Activated CD4-positive, alpha-beta T cell treated with anti-CD3 and anti-CD28 coated beads, Interleukin-2, amount 10 ng/mL, durations not matched to agents 7 days and 5 days (primary cell): ENCODE results near the gene ACVRL1. TPM values are rescaled to one million over a fixed set of nuclear protein-coding genes. Genes with fewer than 3 reads are reported as not detected.

Source experiments
- CTCF ChIA-PET: fragments of 350-600 bp; sonication (Branson Sonifier 250); formaldehyde crosslinking; loops from one replicate; lab custom pipeline; 2021; ENCODE audit warnings: antibody characterized with exemption; lab: Charles Lee
- POLR2A ChIA-PET: fragments of 350-600 bp; sonication (Branson Sonifier 250); formaldehyde crosslinking; loops from one replicate; lab custom pipeline; 2021; ENCODE audit warnings: antibody characterized with exemption; lab: Charles Lee
- DNase-seq: peaks from one replicate; pipeline ENCODE4 v3.0.0-alpha.2; 2020
- H3K27ac Mint-ChIP-seq: one replicate; pipeline ENCODE4 v1.8.0; 2021; ENCODE audit warnings: mild to moderate bottlenecking, moderate library complexity, mixed read lengths
- H3K27me3 Mint-ChIP-seq: one replicate; pipeline ENCODE4 v1.8.0; 2021; ENCODE audit warnings: mixed read lengths
- H3K36me3 Mint-ChIP-seq: one replicate; pipeline ENCODE4 v1.8.0; 2021; ENCODE audit warnings: low read depth, mixed read lengths
- H3K4me1 Mint-ChIP-seq: one replicate; pipeline ENCODE4 v1.8.0; 2021; ENCODE audit warnings: mixed read lengths
- H3K4me3 Mint-ChIP-seq: one replicate; pipeline ENCODE4 v1.8.0; 2021; ENCODE audit warnings: mild to moderate bottlenecking, moderate library complexity, mixed read lengths
- H3K9me3 Mint-ChIP-seq: one replicate; pipeline ENCODE4 v1.8.0; 2021; ENCODE audit warnings: mixed read lengths
- total RNA-seq, 2 experiments: library from RNA; stranded (reverse); gene quantifications; one replicate each; pipeline ENCODE4 v1.2.3, GENCODE V29; 2021

ACVRL1 gene
- total RNA-seq, 2 experiments from 2014 or later = not detected

- POLR2A ChIA-PET = no interaction called here
- Mint-ChIP-seq H3K4me1 (peaks cover 9% of the 10 kb centered on the region), H3K27ac (no peak overlapping the region), H3K9me3 (no peaks in the 10 kb centered on the region), H3K36me3 (no peaks in the 10 kb centered on the region), H3K4me3 (no peak overlapping the region), H3K27me3 (peaks cover 51% of the 10 kb centered on the region)
- CTCF ChIA-PET = interaction anchor here (1.2 kb wide), 1 partner anchor 20 kb away, joined by 3 read pairs; no protein-coding TSS in a partner anchor
- DNase-seq = no peak
These were observed 38.3 kb upstream of the ACVRL1 start for GRCh38 chr12:51868821-51869495.

DNA sequence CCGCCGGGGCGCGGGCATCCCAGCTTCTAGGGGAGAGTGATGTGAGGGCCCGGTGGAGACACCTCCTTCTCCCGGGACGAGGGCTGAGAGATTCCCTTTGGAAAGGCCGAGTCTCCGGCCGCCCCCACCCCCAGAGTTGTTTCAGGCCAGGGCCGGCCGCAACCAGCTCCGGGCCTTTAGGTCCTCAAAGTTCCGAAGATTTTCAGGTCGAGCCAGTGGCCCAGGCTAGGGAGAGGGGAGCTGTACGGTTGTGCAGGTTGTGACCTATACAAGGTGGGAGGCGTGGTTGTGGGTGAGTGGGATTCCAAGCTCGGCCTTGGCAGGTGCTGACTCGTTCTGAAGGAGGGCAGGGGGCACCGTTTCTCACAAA, 37.8 kb upstream of the ACVRL1 start:
- Mint-ChIP-seq H3K4me3 (no peak overlapping the region), H3K4me1 (peaks cover 7% of the 10 kb centered on the region), H3K27ac (no peak overlapping the region), H3K9me3 (no peaks in the 10 kb centered on the region), H3K36me3 (no peaks in the 10 kb centered on the region), H3K27me3 (peaks cover 48% of the 10 kb centered on the region)
- CTCF ChIA-PET = interaction anchor here (1.2 kb wide), 1 partner anchor 20 kb away, joined by 3 read pairs; no protein-coding TSS in a partner anchor
- no peak for DNase-seq
- POLR2A ChIA-PET = no interaction called here

GRCh38 chr12:51869931-51870330, 37.4 kb upstream of the ACVRL1 start:
- CTCF ChIA-PET = interaction anchor here (0.8 to 1.2 kb wide), 2 partner anchors 19 to 329 kb away, joined by 3 read pairs; no protein-coding TSS in a partner anchor
- Mint-ChIP-seq H3K27me3 (peaks cover 44% of the 10 kb centered on the region), H3K36me3 (no peaks in the 10 kb centered on the region), H3K27ac (no peak overlapping the region), H3K4me3 (no peak overlapping the region), H3K9me3 (no peaks in the 10 kb centered on the region), H3K4me1 (peaks cover 5% of the 10 kb centered on the region)
- POLR2A ChIA-PET = no interaction called here
- no peak for DNase-seq

GRCh38 chr12:51870504-51870903, 36.8 kb upstream of the ACVRL1 start:
- DNase-seq = no peak
- Mint-ChIP-seq H3K4me1 (peaks cover 5% of the 10 kb centered on the region), H3K27ac (no peak overlapping the region), H3K9me3 (no peaks in the 10 kb centered on the region), H3K36me3 (no peaks in the 10 kb centered on the region), H3K27me3 (peaks cover 39% of the 10 kb centered on the region), H3K4me3 (no peak overlapping the region)
- CTCF ChIA-PET = interaction anchor here (0.8 kb wide), 1 partner anchor 330 kb away, joined by 3 read pairs; no protein-coding TSS in a partner anchor
- POLR2A ChIA-PET = no interaction called here

DNA sequence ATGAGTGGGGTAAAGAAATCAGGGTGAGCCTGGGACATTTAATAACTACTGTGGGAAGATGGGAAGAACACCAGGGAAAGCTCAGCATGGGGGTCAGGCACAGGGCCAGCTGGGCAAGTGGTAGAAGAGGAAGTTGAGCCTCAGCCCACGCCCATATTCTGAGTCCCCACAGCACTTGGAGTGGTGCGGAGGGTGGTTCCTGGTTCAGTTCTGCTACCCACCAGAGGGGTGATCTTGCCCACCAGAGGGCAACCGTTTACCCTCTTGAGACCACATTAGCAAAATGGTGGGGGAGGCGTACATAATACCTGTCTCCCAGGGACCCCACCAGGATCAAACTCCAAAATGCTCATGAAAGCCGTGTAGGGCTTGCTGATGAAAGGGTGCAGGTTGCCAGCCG, 36.2 kb upstream of the ACVRL1 start:
- no peak for DNase-seq
- peaks cover 36% of the 10 kb centered on the region for H3K27me3 Mint-ChIP-seq
- CTCF ChIA-PET = no interaction called here
- POLR2A ChIA-PET = no interaction called here
- H3K4me1 Mint-ChIP-seq = peaks cover 5% of the 10 kb centered on the region
- H3K27ac Mint-ChIP-seq = no peak overlapping the region
- no peaks in the 10 kb centered on the region for H3K36me3 Mint-ChIP-seq
- H3K4me3 Mint-ChIP-seq = no peak overlapping the region
- no peaks in the 10 kb centered on the region for H3K9me3 Mint-ChIP-seq

GRCh38 chr12:51871918-51872688, 35.2 kb upstream of the ACVRL1 start:
- POLR2A ChIA-PET = no interaction called here
- DNase-seq = no peak
- Mint-ChIP-seq H3K9me3 (no peaks in the 10 kb centered on the region), H3K27me3 (peaks cover 36% of the 10 kb centered on the region), H3K4me3 (no peak overlapping the region), H3K27ac (no peak overlapping the region), H3K36me3 (no peaks in the 10 kb centered on the region), H3K4me1 (peaks cover 5% of the 10 kb centered on the region)
- CTCF ChIA-PET = interaction anchor here (0.7 kb wide), 2 partner anchors 14 to 291 kb away, joined by 4 read pairs; no protein-coding TSS in a partner anchor

GRCh38 chr12:51872689-51872981, 34.7 kb upstream of the ACVRL1 start:
- H3K4me3 Mint-ChIP-seq = no peak overlapping the region
- DNase-seq = no peak
- peaks cover 31% of the 10 kb centered on the region for H3K27me3 Mint-ChIP-seq
- H3K27ac Mint-ChIP-seq = no peak overlapping the region
- no peaks in the 10 kb centered on the region for H3K9me3 Mint-ChIP-seq
- peaks cover 5% of the 10 kb centered on the region for H3K4me1 Mint-ChIP-seq
- ChIA-PET POLR2A (no interaction called here), CTCF (no interaction called here)
- H3K36me3 Mint-ChIP-seq = no peaks in the 10 kb centered on the region

DNA sequence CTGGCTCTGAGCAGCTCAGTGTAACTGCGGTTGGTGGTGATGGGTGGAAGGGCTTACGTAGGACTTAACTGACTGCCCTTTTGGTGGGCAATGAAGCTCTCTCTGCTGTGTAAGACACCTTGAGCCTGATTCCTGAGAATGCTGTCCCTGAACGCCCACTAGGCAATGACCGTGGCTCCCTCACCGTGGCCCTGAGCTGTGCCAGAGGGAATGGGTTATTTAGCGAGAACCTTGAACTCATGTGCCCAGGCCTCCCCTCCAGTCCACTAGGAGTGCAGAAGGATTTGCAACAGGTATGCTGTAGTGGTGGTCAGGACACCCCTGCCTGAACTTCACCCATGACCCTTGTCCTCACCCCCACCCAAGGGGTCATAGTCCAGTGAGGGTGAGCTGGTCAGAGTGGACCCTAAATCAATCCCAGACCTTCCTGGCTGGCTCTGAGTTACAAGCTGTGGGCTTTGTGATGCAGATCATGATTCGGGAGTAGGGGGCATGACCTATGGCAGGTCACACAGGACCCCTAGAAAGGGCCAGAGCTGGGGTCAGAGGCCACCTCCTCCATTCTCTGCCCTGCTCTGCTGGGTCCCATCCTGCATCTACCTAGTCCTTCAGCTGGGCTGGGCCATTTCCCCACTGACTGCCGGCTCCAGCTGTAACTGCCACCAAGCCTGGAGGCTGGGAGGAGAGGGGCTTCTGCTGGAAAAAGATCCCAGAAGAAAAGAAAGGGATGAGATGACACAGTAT, 33.9 kb upstream of the ACVRL1 start:
- Mint-ChIP-seq H3K27ac (no peak overlapping the region), H3K27me3 (peaks cover 25% of the 10 kb centered on the region), H3K4me3 (no peak overlapping the region), H3K36me3 (no peaks in the 10 kb centered on the region), H3K9me3 (no peaks in the 10 kb centered on the region), H3K4me1 (peaks cover 5% of the 10 kb centered on the region)
- no peak for DNase-seq
- POLR2A ChIA-PET = no interaction called here
- CTCF ChIA-PET = no interaction called here

DNA sequence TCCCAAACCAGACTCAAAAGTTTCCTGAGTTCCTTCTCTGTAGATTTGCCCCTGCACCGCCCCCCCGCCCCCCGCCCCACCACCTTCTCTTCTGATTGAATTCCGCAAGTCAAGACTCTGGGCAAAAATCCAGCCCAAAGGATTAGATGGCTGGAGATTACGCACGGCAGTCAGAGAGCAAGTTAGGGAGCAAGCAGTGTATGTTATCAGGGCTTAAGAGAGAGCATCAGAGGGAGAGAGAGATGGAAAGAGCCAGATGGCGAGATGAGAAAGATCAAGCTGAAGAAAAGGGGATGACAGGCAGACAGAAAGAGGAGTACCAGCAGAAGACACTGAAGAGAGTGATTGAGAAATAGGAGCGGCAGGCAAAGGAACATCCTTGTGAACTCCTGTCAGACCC, 33.3 kb upstream of the ACVRL1 start:
- no peak for DNase-seq
- ChIA-PET CTCF (no interaction called here), POLR2A (interaction anchor here (0.7 kb wide), 1 partner anchor 54 kb away, joined by 3 read pairs; no protein-coding TSS in a partner anchor)
- no peak overlapping the region for H3K4me3 Mint-ChIP-seq
- H3K36me3 Mint-ChIP-seq = no peaks in the 10 kb centered on the region
- H3K27me3 Mint-ChIP-seq = peaks cover 19% of the 10 kb centered on the region
- peaks cover 5% of the 10 kb centered on the region for H3K4me1 Mint-ChIP-seq
- no peaks in the 10 kb centered on the region for H3K9me3 Mint-ChIP-seq
- H3K27ac Mint-ChIP-seq = no peak overlapping the region

- H3K9me3 Mint-ChIP-seq = no peaks in the 10 kb centered on the region
- H3K4me1 Mint-ChIP-seq = peaks cover 5% of the 10 kb centered on the region
- ChIA-PET POLR2A (interaction anchor here (0.7 kb wide), 2 partner anchors 55 to 60 kb away, joined by 3 read pairs; no protein-coding TSS in a partner anchor), CTCF (interaction anchor here (0.7 to 1.8 kb wide), 7 partner anchors 11 to 342 kb away, joined by 3 to 12 read pairs (median 3); partner anchors contain the start of gene ANKRD33)
- H3K27me3 Mint-ChIP-seq = peaks cover 18% of the 10 kb centered on the region
- no peaks in the 10 kb centered on the region for H3K36me3 Mint-ChIP-seq
- no peak overlapping the region for H3K27ac Mint-ChIP-seq
- DNase-seq = no peak
- H3K4me3 Mint-ChIP-seq = no peak overlapping the region
These were observed 32.8 kb upstream of the ACVRL1 start for GRCh38 chr12:51874486-51874885.

GRCh38 chr12:51879102-51879501, 28.2 kb upstream of the ACVRL1 start:
- POLR2A ChIA-PET = interaction anchor here (0.6 kb wide), 1 partner anchor 1804 kb away, joined by 3 read pairs; no protein-coding TSS in a partner anchor
- Mint-ChIP-seq H3K4me1 (no peaks in the 10 kb centered on the region), H3K4me3 (no peak overlapping the region), H3K27me3 (no peaks in the 10 kb centered on the region), H3K27ac (no peak overlapping the region), H3K36me3 (peaks cover under 1% of the 10 kb centered on the region), H3K9me3 (no peaks in the 10 kb centered on the region)
- CTCF ChIA-PET = interaction anchor here (0.6 to 1.6 kb wide), 2 partner anchors 390 to 400 kb away, joined by 3 read pairs; no protein-coding TSS in a partner anchor
- no peak for DNase-seq

- no peaks in the 10 kb centered on the region for H3K27me3 Mint-ChIP-seq
- peaks cover 16% of the 10 kb centered on the region for H3K36me3 Mint-ChIP-seq
- H3K27ac Mint-ChIP-seq = no peak overlapping the region
- ChIA-PET POLR2A (interaction anchor here (0.6 kb wide), 1 partner anchor 46 kb away, joined by 5 read pairs; no protein-coding TSS in a partner anchor), CTCF (no interaction called here)
- no peak overlapping the region for H3K4me3 Mint-ChIP-seq
- no peak for DNase-seq
- peaks cover 11% of the 10 kb centered on the region for H3K9me3 Mint-ChIP-seq
- peaks cover 21% of the 10 kb centered on the region for H3K4me1 Mint-ChIP-seq
These were observed 24.0 kb upstream of the ACVRL1 start for GRCh38 chr12:51883295-51883694.
